ENCODE data around the gene RAD51AP1.
"Not testable (repeated sequence)": the region's sequence is repeated elsewhere in the genome, so short reads cannot be mapped to it uniquely, and the experiment has no call there.

The RAD51AP1 gene

DNA sequence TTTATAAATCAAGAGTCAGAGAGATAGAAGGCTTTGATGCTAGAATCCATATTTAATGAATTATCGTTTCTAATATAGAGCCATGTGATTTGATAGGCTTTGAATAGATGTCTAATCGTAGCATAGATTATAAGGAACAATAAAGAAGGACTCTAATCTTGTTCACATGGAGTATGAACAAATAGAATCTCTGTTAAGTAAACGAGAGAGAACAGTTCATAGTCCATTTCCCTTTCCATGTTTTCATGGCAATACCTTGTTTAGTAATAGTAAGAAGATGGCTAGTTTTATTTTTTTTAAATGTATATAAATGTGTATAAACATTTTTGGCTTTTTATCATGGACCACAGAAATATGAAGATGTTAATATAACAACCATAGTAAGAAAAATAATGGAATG, 32.3 kb upstream of the RAD51AP1 start:
- TF ChIP-seq, protein P1, sequence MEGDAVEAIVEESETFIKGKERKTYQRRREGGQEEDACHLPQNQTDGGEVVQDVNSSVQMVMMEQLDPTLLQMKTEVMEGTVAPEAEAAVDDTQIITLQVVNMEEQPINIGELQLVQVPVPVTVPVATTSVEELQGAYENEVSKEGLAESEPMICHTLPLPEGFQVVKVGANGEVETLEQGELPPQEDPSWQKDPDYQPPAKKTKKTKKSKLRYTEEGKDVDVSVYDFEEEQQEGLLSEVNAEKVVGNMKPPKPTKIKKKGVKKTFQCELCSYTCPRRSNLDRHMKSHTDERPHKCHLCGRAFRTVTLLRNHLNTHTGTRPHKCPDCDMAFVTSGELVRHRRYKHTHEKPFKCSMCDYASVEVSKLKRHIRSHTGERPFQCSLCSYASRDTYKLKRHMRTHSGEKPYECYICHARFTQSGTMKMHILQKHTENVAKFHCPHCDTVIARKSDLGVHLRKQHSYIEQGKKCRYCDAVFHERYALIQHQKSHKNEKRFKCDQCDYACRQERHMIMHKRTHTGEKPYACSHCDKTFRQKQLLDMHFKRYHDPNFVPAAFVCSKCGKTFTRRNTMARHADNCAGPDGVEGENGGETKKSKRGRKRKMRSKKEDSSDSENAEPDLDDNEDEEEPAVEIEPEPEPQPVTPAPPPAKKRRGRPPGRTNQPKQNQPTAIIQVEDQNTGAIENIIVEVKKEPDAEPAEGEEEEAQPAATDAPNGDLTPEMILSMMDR (IDR thresholded peaks at IDR 0.05; ENCODE audit: control insufficient read depth, insufficient read depth, low read depth, low read length, missing control alignments), result no peak
- H3K4me3 ChIP-seq (ENCODE audit: control insufficient read depth, low read depth, low read length), result no peak overlapping the region
- no peak for DNase-seq (ENCODE audit: low read depth)

DNA sequence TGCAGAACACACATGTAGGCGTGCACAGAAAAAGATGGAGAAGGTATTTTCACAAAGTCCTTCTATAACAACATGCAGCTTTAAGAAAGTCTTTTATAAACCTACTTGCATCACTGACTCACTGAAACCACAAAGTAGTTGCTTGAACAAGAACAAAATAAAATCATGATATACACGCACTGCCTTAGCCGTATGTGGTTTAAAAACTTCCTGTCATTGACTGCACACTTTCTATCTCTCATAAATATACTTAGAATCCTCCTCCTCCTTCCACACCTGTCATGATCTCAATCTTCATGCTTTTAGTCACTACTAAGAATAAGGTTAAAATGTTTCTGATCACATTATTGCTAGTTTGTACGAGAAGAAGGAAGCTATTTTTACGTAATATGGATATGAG, 31.8 kb upstream of the RAD51AP1 start:
- DNase-seq (ENCODE audit: low read depth), result peak; percentile 43
- no peak overlapping the region for H3K4me3 ChIP-seq (ENCODE audit: control insufficient read depth, low read depth, low read length)
- TF ChIP-seq, protein P1 (IDR thresholded peaks at IDR 0.05; ENCODE audit: control insufficient read depth, insufficient read depth, low read depth, low read length, missing control alignments), result no peak

DNA sequence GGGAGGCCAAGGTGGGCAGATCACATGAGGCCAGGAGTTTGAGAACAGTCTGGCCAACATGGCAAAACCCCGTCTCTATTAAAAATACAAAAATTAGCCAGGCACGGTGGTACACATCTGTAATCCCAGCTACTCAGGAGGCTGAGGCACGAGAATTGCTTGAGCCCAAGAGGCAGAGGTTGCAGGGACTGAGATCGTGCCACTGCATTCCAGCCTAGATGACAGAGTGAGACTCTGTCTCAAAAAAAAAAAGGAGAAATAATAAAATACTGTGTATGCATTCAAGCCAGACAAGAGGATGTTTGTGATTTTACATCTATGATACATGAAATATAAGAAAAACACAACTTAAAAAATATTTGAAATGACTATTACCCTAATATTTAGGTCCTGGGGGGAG, 30.2 kb upstream of the RAD51AP1 start:
- H3K4me3 ChIP-seq (ENCODE audit: control insufficient read depth, low read depth, low read length); DNase-seq (ENCODE audit: low read depth): not testable (repeated sequence)

DNA sequence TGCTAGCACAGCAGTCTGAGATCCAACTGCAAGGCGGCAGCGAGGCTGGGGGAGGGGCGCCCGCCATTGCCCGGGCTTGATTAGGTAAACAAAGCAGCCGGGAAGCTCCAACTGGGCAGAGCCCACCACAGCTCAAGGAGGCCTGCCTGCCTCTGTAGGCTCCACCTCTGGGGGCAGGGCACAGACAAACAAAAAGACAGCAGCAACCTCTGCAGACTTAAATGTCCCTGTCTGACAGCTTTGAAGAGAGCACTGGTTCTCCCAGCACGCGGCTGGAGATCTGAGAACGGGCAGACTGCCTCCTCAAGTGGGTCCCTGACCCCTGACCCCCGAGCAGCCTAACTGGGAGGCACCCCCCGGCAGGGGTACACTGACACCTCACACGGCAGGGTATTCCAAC, 29.4 kb upstream of the RAD51AP1 start:
- not testable (repeated sequence) for DNase-seq (ENCODE audit: low read depth)

DNA sequence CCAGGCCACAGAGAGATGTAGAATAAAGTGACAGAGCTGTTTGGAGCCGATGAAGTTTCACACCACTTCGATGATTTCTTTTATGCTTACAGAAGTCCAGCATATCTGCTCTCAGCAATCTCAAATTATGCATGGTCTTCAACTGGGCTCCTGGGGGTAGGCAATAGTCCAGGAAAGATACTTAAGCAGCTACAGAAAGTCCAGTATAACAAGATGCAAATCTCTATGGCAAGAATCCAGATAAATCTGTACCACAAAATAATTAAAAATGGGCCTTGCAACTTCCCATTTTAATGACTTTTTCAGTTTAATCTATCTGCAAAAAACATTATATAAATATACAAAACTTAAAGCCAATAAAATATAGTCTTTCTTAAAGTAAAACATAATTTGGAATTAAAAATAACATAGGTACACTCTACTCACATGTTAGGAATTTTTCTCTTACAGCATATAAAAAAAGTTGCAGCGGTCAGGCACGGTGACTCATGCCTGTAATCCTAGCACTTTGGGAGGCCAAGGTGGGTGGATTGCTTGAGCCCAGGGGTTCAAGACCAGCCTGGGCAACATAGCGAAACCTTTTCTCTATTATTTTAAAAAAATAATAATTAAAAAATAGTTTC, 20.5 kb upstream of the RAD51AP1 start:
- no peak for DNase-seq (ENCODE audit: low read depth)
- TF ChIP-seq, protein P1 (IDR thresholded peaks at IDR 0.05; ENCODE audit: control insufficient read depth, insufficient read depth, low read depth, low read length, missing control alignments), result no peak
- no peak overlapping the region for H3K4me3 ChIP-seq (ENCODE audit: control insufficient read depth, low read depth, low read length)

More for the DNA sequence above, 29.4 kb upstream of the RAD51AP1 start:
- not testable (repeated sequence) for H3K4me3 ChIP-seq (ENCODE audit: control insufficient read depth, low read depth, low read length)

DNA sequence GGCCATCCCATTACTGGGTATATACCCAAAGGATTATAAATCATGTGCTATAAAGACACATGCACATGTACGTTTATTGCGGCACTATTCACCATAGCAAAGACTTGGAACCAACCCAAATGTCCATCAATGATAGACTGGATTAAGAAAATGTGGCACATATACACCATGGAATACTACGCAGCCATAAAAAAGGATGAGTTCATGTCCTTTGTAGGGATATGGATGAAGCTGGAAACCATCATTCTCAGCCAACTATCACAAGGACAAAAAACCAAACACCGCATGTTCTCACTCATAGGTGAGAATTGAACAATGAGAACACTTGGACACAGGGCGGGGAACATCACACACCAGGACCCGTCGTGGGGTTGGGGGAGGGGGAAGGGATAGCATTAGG, 15.2 kb upstream of the RAD51AP1 start:
- not testable (repeated sequence) for H3K4me3 ChIP-seq (ENCODE audit: control insufficient read depth, low read depth, low read length); DNase-seq (ENCODE audit: low read depth)

DNA sequence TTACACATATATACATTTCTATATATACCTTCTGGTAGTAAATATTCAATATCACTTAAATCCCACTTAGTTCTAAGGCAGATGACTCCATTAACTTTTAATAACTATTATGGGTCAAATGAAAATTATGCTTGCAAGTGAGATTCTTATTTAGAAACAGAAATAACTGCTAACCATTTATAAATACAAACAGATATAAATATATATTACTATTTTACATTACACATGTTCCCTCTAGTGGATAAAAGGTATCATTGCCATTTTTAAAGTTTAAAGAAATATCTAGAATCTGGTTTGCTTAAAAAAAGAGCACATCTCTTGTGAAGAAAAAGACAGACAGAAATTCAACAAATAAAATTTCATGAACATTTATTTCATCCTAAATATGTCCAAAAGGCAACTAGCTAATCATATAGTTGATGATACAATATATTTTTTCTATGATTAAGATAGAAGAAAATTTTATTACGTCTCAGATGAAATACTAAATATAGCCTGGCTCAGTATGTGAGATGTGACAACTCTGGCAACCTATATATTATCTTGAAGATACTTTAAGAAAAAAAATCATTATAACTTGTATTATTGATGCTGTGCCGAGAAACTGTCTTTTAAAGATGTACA, 11.7 kb upstream of the RAD51AP1 start:
- no peak for DNase-seq (ENCODE audit: low read depth)
- TF ChIP-seq, protein P1 (IDR thresholded peaks at IDR 0.05; ENCODE audit: control insufficient read depth, insufficient read depth, low read depth, low read length, missing control alignments), result peak; percentile 5

DNA sequence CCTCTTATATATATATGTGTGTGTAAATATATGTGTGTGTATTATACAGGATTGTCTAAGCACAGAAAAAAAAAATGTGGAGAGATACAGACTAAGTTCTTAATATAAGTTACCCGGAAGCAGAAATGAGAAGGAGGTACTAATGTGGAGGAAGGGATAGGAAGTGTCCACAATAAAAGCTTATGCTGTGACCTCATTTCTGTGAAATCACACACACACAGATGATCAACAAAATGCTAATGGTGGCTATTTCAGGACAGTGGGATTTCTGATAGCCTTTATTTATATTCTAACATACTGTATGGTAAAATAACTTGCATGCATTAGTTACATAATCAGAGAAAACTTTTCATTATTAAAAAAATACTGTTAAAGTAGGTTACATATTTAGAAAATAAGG, 8.5 kb upstream of the RAD51AP1 start:
- TF ChIP-seq, protein P1 (IDR thresholded peaks at IDR 0.05; ENCODE audit: control insufficient read depth, insufficient read depth, low read depth, low read length, missing control alignments), result no peak
- H3K4me3 ChIP-seq (ENCODE audit: control insufficient read depth, low read depth, low read length), result no peak overlapping the region
- no peak for DNase-seq (ENCODE audit: low read depth)

More for the DNA sequence above, 11.7 kb upstream of the RAD51AP1 start:
- H3K4me3 ChIP-seq (ENCODE audit: control insufficient read depth, low read depth, low read length), result no peak overlapping the region

All from AG09309 (cell line).